Measurements from ENCODE around the gene METTL15. TPM values are rescaled to one million over a fixed set of nuclear protein-coding genes. Genes with fewer than 3 reads are reported as not detected.
"Not testable (repeated sequence)": the region's sequence is repeated elsewhere in the genome, so short reads cannot be mapped to it uniquely, and the experiment has no call there.

The METTL15 gene
- total RNA-seq, 1 experiment from 2014 or later, result 12.1 TPM

- DNase-seq (ENCODE audit: low read depth), result no peak
These were observed 770 bp downstream of the METTL15 start for GRCh38 chr11:28108958-28109357.

- peak; percentile 72 for DNase-seq (ENCODE audit: low read depth)
These were observed 2.1 kb downstream of the METTL15 start for GRCh38 chr11:28110108-28110820.

GRCh38 chr11:28110821-28111200, 2.6 kb downstream of the METTL15 start:
- DNase-seq (ENCODE audit: low read depth), result no peak

DNA sequence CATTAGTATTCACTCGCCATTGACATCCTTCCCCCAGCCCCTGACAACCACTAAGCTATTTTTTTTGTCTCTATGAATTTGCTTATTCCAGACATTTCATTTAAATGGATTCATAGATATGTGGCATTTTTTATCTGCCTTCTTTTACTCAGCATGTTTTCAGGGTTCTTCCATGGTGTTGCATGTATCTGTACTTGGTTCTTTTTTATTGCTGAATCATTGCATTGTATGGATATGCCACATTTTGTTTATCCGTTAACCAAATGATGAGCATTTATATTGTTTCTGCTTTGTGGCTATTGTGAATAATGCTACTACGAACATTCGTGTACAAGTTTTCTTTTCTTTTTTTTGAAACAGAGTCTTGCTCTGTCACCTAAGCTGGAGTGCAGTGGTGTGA, 5.9 kb downstream of the METTL15 start:
- DNase-seq (ENCODE audit: low read depth), result no peak

GRCh38 chr11:28114731-28115130, 6.5 kb downstream of the METTL15 start:
- DNase-seq (ENCODE audit: low read depth), result no peak

DNA sequence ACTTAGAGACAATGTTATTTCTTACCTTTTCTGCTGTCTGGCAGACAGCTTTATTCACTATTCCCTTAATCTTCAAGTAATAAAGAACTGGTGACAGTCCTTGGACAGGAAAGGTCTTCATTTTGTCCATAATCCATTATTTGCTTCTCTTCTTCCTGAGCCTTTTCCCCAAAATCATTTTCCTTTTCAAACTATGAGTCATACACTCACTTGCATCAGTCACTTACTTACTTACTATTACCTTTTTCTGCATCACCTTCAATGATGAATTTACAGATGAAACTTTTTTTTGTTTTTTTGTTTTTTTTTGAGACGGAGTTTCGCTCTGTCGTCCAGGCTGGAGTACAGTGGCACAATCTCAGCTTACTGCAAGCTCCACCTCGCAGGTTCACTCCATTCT, 9.5 kb downstream of the METTL15 start:
- DNase-seq (ENCODE audit: low read depth), result no peak

DNA sequence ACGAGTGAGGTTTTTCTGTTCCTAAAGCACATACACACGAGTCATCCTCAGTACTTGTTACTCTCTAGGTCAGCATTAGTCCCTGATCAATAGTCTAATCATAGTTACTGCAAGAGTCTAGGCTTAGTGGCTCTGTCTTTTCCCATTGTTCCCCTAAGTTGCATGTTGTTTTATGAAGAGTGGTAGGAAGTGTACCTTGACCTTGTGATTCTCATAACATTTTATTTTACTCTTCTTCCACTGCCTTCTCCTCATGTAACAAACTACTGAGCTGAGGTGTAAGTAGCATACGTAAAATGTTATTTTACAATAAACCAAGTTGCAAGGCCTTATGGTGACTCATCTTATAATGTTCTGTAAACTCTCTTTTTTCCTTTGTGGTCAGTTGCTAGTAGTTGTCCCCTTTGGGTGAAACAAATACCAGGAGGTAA, 15.0 kb downstream of the METTL15 start:
- peak; percentile 33 for DNase-seq (ENCODE audit: low read depth)

DNA sequence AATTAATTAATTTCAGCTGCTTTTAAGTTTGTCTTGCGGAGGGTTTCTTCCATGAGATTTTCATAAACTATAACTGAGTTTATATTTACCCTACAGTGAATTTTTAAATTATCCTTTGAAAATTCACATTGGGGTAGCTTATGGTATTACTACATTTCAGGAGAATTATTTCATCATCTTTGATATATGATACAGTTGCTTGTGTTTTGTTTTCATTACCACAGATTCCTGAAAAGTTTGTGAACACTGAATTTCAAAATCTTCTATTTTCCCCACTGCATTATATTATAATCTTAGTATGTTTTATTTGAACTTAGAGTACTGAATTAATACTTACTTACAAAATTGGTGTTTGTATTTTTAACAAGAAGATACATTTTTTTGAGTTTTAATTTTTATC, 24.4 kb downstream of the METTL15 start:
- no peak for DNase-seq (ENCODE audit: low read depth)

DNA sequence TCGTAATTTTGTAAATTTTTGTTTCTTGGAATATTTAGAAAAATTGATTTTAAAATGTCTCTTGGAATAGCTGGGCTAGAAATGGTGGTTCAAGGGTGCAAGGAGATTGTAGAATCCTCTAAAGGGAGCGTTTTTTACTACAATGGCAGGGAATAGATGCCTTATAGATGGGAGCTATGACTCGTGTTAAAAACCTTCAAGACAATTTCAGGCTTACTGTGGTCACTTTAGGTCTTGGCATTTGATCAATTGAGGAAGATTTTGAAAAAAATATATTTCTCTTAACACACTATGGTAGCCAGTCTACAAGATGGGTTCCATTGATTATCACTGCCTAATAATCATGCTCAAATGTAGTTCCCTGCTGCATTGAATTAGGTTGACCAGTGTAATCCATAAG, 25.0 kb downstream of the METTL15 start:
- DNase-seq (ENCODE audit: low read depth), result peak; percentile 28

DNA sequence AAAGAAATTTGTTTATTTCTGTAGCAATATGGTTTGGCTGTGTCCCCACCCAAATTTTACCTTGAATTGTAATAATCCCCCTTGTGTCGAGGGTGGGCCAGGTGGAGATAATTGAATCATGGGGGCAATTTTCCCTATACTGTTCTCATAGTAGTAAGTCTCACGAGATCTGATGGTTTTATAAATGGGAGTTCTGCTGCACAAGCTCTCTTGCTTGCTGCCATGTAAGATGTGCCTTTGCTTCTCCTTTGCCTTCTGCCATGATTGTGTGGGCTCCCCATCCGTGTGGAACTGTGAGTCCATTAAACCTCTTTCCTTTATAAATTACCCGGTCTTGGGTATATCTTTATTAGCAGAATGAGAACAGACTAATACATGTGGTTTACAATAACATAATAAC, 28.0 kb downstream of the METTL15 start:
- not testable (repeated sequence) for DNase-seq (ENCODE audit: low read depth)

DNA sequence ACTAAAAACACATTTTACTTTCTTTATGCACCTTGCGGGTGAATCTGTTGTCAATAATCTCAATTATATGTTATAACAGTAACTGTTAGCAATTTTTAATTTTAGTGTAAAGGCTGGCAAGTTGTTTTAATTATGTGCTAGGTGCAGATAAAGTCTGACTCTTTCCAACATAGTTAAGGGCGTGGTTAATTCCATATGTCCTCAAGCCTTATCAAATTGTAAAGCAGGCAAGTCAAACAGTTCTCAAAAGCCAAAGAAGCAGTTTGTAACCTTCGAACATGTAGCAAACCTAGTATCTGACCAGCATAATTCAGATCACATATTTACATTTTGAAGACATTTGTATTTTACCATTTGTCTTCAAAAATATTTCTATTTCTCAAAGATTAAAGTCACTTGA, 29.2 kb downstream of the METTL15 start:
- DNase-seq (ENCODE audit: low read depth), result no peak

DNA sequence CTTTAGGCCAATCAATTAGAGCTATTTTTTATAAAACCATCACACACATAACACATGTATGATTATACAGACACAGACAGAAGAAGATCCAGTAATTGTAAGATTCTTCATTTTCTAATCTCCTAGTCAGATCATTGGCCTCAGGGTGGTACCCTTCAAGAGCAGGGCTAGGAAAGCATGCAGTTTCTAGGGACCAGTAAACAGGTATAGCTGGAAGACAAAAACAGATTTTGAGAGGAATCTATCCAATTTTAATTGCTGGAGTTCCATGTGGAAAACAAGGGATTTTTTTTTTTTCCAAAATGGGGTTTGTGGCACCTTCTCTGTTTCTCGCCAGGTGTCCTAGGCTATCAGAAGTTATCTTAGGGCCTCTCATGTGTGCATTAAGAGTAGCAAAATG, 29.6 kb downstream of the METTL15 start:
- no peak for DNase-seq (ENCODE audit: low read depth)

- no peak for DNase-seq (ENCODE audit: low read depth)
These were observed 31.7 kb downstream of the METTL15 start for GRCh38 chr11:28139841-28140415.

GRCh38 chr11:28140689-28141455, 32.7 kb downstream of the METTL15 start:
- DNase-seq (ENCODE audit: low read depth), result peak; percentile 20

GRCh38 chr11:28142724-28143123, 34.5 kb downstream of the METTL15 start:
- DNase-seq (ENCODE audit: low read depth), result no peak

DNA sequence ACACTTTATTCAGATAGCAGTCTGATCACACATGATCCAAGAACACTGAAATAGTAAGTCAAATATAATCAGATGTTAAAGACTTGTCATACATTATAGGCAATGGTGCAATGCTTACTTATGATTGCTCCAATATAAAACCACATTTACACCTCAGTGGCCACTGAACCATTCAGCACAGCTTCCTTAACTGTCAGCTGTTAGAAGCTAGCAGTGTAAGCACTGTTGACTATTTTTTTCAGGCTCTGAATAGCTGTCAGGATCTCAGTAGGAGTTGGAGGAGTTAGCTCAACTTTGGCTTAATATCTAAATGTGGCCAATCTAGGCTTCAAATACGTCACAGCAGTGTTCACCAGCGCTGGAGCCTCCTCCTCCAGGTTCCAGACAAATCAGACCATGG, 36.6 kb downstream of the METTL15 start:
- DNase-seq (ENCODE audit: low read depth), result no peak

DNA sequence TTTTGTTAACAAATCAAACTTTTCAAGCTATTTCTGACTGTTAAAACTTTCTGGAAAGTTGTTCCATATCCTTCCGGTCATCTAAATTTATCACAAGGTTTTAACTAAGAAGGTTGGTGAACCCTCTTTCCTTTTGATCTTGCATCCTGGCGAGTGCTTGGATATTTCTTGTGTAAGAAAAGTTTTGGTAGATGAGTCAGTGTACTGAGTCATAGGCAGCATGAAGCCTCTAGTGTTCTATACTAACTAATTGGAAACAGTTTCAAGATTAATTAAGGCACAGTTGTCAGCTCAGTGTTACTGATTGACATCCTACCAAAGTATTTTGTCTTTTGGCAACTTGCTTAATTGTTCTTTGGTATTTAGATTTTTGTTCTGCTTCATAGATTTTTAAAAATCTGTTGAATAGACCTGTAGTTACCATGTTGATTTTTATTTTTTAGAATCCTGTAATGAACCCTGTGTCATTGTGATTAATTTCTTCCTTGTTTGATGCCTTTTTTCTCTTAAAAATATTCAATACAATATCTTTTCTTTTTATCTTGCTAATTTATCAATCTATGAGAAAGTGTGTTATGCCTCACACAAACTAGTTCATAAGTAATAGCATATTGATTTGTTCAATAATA, 38.0 kb downstream of the METTL15 start:
- DNase-seq (ENCODE audit: low read depth), result peak; percentile 92

DNA sequence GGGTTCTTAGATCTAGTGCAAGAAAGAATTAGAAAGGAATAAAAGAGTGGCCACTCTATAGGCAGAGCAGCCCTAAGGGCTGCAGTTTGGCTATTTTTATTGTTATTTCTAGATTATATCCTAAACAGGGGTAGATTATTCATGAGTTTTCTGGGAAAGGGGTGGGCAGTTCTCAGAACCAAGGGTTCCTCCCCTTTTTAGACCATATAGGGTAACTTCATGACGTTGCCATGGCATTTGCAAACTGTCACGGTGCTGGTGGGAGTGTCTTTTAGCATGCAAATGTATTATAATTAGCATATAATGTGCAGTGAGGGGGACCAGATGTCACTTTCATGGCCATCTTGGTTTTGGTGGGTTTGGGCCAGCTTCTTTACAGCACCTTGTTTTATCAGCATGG, 44.6 kb downstream of the METTL15 start:
- DNase-seq (ENCODE audit: low read depth), result no peak

DNA sequence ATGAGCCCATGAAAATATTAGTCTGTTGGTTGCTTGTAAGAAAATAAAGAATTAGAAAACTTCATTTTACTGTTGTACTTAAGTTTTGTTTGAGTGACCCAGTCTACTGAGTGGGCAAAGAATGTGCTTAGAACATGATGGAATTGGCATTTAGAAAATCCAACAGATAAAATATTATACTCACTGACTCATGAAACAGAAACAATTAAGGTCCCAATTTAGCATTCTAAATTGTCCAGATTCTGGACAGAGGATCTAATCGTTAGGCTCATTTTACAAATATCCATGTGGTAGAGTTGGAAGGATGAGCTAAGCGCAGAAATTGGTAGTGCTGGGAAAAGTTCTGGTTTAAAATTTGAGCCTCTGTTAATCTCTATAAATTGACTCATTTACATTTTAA, 45.4 kb downstream of the METTL15 start:
- no peak for DNase-seq (ENCODE audit: low read depth)

DNA sequence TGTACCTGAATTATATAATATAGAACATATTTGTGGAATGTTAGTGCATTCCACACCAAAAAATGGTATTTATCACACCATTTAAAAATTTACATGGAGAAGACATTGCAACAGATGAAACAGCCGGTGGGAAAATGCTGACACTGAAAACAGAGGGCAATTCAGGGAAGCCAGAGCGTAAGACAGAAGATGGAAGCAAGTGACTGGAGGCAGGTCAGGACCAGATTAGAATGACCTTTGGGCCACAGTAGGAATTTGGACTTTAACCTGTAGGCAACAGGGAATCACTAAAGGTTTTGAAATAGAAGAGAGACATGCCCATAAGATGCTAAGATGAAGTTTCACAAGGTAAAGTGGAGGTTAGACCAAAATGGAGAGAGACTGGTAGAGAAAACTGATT, 60.5 kb downstream of the METTL15 start:
- DNase-seq (ENCODE audit: low read depth), result no peak

GRCh38 chr11:28169816-28170215, 61.6 kb downstream of the METTL15 start:
- DNase-seq (ENCODE audit: low read depth), result peak; percentile 20

DNA sequence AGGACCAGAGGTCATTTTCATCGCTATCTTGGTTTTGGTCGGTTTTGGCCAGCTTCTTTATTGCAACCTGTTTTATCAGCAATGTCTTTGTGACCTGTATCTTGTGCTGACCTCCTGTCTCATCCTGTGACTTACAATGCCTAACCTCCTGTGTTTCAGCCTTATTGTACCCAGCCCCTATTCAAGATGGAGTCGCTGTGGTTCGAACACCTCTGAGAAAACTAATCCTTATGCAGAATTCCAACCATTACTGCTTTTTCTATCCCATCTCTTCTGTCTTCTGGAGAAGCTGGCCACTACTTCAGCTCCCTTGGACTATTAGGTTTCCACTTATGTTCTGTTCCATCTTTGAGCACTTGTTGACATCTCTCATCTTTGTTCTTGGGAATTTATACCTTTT, 62.6 kb downstream of the METTL15 start:
- DNase-seq (ENCODE audit: low read depth), result no peak

Data from HT1080 (cell line).